Keratinocyte (primary cell): ENCODE measurements around the gene BPTF. TPM values are rescaled to one million over a fixed set of nuclear protein-coding genes. Genes with fewer than 3 reads are reported as not detected.
A peak's percentile ranks its signal among the peaks of the same experiment; 100 is the strongest.

Experiments
- DNase-seq: peaks from one replicate; pipeline ENCODE4 v3.0.0-alpha.2; 2011; ENCODE audit warnings: low read depth, missing footprints, low spot score
- FAIRE-seq: peaks from 2 replicates; lab custom pipeline; 2011; peaks lifted over from hg19 to GRCh38; lab: Jason Lieb, UNC
- H2AFZ ChIP-seq: 2 replicates; pipeline ENCODE4 v1.6.0; 2012; ENCODE audit warnings: low read length, control low read depth, inconsistent platforms; ENCODE audit not compliant: control insufficient read depth
- H3K27ac ChIP-seq: 2 replicates; pipeline ENCODE4 v1.5.1; 2011; ENCODE audit warnings: low read length; ENCODE audit not compliant: control insufficient read depth, insufficient read depth
- H3K27me3 ChIP-seq: 3 replicates; pipeline ENCODE4 v1.6.0; 2011; ENCODE audit warnings: low read length; ENCODE audit not compliant: control insufficient read depth, insufficient read depth; ENCODE audit errors: extremely low read depth
- H3K36me3 ChIP-seq, 2 experiments: 2 replicates in 1 of 2; 3 replicates in 1 of 2; pipeline ENCODE4 v1.5.1; 2011; ENCODE audit warnings: low read length in 2 of 2, mild to moderate bottlenecking in 1 of 2; ENCODE audit not compliant: control insufficient read depth in 2 of 2, insufficient read depth in 2 of 2; ENCODE audit errors: extremely low read depth in 1 of 2
- H3K4me1 ChIP-seq: 3 replicates; pipeline ENCODE4 v1.5.1; 2011; ENCODE audit warnings: low read length; ENCODE audit not compliant: control insufficient read depth, insufficient read depth; ENCODE audit errors: extremely low read depth
- H3K4me2 ChIP-seq: 3 replicates; pipeline ENCODE4 v1.6.0; 2011; ENCODE audit warnings: low read depth, low read length; ENCODE audit not compliant: control insufficient read depth, insufficient read depth; ENCODE audit errors: extremely low read depth
- H3K4me3 ChIP-seq, 3 experiments: fragments of 200-600 bp in 1 of 3; sonication (generic) in 1 of 3; 2 replicates in 2 of 3; 3 replicates in 1 of 3; pipeline ENCODE4 v1.5.1; 2011 to 2016; ENCODE audit warnings: low read length in 3 of 3, mild to moderate bottlenecking in 3 of 3, control low read depth in 2 of 3, inconsistent platforms in 1 of 3, low read depth in 1 of 3, mixed read lengths in 1 of 3, mixed run types in 1 of 3, moderate library complexity in 1 of 3; ENCODE audit not compliant: control insufficient read depth in 2 of 3, insufficient read depth in 2 of 3; ENCODE audit errors: extremely low read depth in 1 of 3
- H3K79me2 ChIP-seq: 2 replicates; pipeline ENCODE4 v1.6.0; 2012; ENCODE audit warnings: low read length; ENCODE audit not compliant: control insufficient read depth, insufficient read depth
- H3K9ac ChIP-seq: 3 replicates; pipeline ENCODE4 v1.6.0; 2011; ENCODE audit warnings: low read length; ENCODE audit not compliant: control insufficient read depth, insufficient read depth; ENCODE audit errors: extremely low read depth
- H3K9me1 ChIP-seq: 3 replicates; pipeline ENCODE4 v1.6.0; 2011; ENCODE audit warnings: low read length; ENCODE audit not compliant: control insufficient read depth, insufficient read depth; ENCODE audit errors: extremely low read depth
- H3K9me3 ChIP-seq: 2 replicates; pipeline ENCODE4 v1.5.1; 2012; ENCODE audit warnings: low read depth, low read length; ENCODE audit not compliant: control insufficient read depth
- H4K20me1 ChIP-seq: 3 replicates; pipeline ENCODE4 v1.6.0; 2011; ENCODE audit warnings: low read length; ENCODE audit not compliant: control insufficient read depth, insufficient read depth; ENCODE audit errors: extremely low read depth
- EZH2 ChIP-seq: IDR thresholded peaks from one replicate; pipeline ENCODE4 v1.6.1; 2012; ENCODE audit warnings: inconsistent platforms, mild to moderate bottlenecking, low read length, moderate library complexity
- dilution Hi-C: fragments of 300-500 bp; cut with MboI; formaldehyde crosslinking; loops from one replicate; pipeline ENCODE4 v1.7.0; 2020; ENCODE audit warnings: low sequenced_read_pairs; ENCODE audit not compliant: extremely low pct_ligation_motif_present
- polyA plus RNA-seq, 5 experiments: library from polyadenylated mRNA; depleted of rRNA in 3 of 5; stranded (reverse) in 3 of 5; stranded (forward) in 1 of 5; unstranded in 1 of 5; fragments of >200 nt; gene quantifications; 1 replicate in 1 of 5; 2 replicates in 3 of 5; 3 replicates in 1 of 5; pipeline versions ENCODE4 v1.2.1 to v1.2.3, GENCODE V29; 2011 to 2012; ENCODE audit warnings: missing spikeins in 2 of 5, low read depth in 1 of 5, low replicate concordance in 1 of 5
- TF ChIP-seq, protein P1 (sequence below), 3 experiments: IDR thresholded peaks in 1 of 3; conservative IDR thresholded peaks in 1 of 3; optimal IDR thresholded peaks in 1 of 3; 2 replicates in 2 of 3; 3 replicates in 1 of 3; pipeline versions ENCODE3 to v1.5.1; 2011; ENCODE audit warnings: low read length in 3 of 3, mild to moderate bottlenecking in 3 of 3, moderate library complexity in 2 of 3, control low read depth in 1 of 3, inconsistent platforms in 1 of 3; ENCODE audit not compliant: insufficient read depth in 2 of 3; ENCODE audit errors: extremely low read depth in 1 of 3

BPTF gene
- polyA plus RNA-seq, 1 donor (not counting 4 experiments of a cell fraction or from before 2014, with no cell fraction given), result 28.3 TPM

DNA sequence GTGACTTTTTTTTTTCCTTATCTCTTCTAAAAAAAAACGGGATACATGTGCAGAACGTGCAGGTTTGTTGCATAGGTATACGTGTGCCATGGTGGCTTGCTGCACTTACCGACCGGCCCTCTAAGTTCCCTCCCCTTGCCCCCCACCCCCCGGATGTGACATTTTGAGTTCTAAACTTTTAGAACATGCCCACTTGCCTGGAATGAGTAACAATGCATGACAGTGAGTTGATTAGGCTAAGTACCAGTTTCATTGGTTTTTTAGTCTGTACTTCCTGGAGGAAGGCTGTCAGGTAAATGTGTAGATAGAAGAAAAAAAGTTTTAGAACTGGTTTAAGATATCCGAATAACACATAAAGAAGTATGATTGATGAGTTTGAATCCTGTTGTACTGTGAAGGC lies 4.0 kb downstream of the BPTF start:
- peaks cover 3% of the 10 kb centered on the region for H4K20me1 ChIP-seq
- no peaks in the 10 kb centered on the region for H3K36me3 ChIP-seq
- no peaks in the 10 kb centered on the region for H3K9me1 ChIP-seq
- peak overlapping the region in 1 of 3 experiments; percentile 25 for H3K4me3 ChIP-seq
- TF ChIP-seq, protein P1, sequence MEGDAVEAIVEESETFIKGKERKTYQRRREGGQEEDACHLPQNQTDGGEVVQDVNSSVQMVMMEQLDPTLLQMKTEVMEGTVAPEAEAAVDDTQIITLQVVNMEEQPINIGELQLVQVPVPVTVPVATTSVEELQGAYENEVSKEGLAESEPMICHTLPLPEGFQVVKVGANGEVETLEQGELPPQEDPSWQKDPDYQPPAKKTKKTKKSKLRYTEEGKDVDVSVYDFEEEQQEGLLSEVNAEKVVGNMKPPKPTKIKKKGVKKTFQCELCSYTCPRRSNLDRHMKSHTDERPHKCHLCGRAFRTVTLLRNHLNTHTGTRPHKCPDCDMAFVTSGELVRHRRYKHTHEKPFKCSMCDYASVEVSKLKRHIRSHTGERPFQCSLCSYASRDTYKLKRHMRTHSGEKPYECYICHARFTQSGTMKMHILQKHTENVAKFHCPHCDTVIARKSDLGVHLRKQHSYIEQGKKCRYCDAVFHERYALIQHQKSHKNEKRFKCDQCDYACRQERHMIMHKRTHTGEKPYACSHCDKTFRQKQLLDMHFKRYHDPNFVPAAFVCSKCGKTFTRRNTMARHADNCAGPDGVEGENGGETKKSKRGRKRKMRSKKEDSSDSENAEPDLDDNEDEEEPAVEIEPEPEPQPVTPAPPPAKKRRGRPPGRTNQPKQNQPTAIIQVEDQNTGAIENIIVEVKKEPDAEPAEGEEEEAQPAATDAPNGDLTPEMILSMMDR (optimal IDR thresholded peaks at IDR 0.05 in 1 of 3, IDR thresholded peaks at IDR 0.05 in 1 of 3, conservative IDR thresholded peaks at IDR 0.05 in 1 of 3; ENCODE audit: extremely low read depth in 1 of 3, insufficient read depth in 2 of 3, low read length in 3 of 3), result no peak
- TF ChIP-seq EZH2, result no peak
- peaks cover 35% of the 10 kb centered on the region for H3K4me1 ChIP-seq
- H3K9me3 ChIP-seq, result no peaks in the 10 kb centered on the region
- no peaks in the 10 kb centered on the region for H3K27me3 ChIP-seq
- DNase-seq (no peak), FAIRE-seq (no peak)
- H3K9ac ChIP-seq, result no peak overlapping the region
- dilution Hi-C loops, result no loop called here
- no peak overlapping the region for H3K27ac ChIP-seq
- no peak overlapping the region for H2AFZ ChIP-seq
- peak overlapping the region; percentile 39 for H3K4me2 ChIP-seq
- peaks cover 69% of the 10 kb centered on the region for H3K79me2 ChIP-seq

DNA sequence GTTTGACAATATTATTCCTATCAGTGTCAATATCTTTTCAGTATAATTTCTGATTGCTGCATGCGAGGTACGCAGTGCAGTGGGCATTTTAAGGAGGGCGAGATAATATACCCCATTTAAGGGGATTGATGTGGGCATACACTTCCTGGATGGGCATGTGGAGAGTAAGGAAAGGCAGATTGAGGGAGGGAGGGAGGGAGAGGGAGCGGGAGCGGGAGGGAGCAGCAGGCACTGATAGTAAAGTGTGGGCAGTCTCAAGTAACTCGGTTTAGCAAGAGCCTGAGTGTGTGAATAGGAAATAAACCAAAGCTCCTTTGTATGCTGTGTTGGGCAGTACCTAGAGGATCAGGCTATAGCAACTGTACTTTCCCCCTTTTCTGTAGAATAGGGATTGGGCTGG lies 5.1 kb downstream of the BPTF start:
- Histone ChIP-seq H3K9me1 (no peaks in the 10 kb centered on the region), H3K4me2 (no peak overlapping the region), H3K27me3 (no peaks in the 10 kb centered on the region), H2AFZ (no peak overlapping the region), H3K4me1 (peaks cover 32% of the 10 kb centered on the region), H3K9ac (no peak overlapping the region), H3K4me3 (no peak overlapping the region), H4K20me1 (peaks cover 3% of the 10 kb centered on the region), H3K9me3 (no peaks in the 10 kb centered on the region), H3K27ac (no peak overlapping the region), H3K79me2 (peaks cover 80% of the 10 kb centered on the region), H3K36me3 (no peaks in the 10 kb centered on the region)
- no peak for FAIRE-seq
- dilution Hi-C loops, result no loop called here
- no peak for DNase-seq
- TF ChIP-seq, protein P1 (optimal IDR thresholded peaks at IDR 0.05 in 1 of 3, IDR thresholded peaks at IDR 0.05 in 1 of 3, conservative IDR thresholded peaks at IDR 0.05 in 1 of 3; ENCODE audit: extremely low read depth in 1 of 3, insufficient read depth in 2 of 3, low read length in 3 of 3), result no peak
